IPS-18a (cell line): ENCODE measurements around the gene TBC1D8.

Experiments used
- H3K27ac ChIP-seq: one replicate; pipeline ENCODE4 v1.5.1; 2013; ENCODE audit warnings: low read length
- H3K27me3 ChIP-seq: one replicate; pipeline ENCODE4 v1.6.1; 2013; ENCODE audit warnings: mild to moderate bottlenecking, low read length; ENCODE audit not compliant: control insufficient read depth, insufficient read depth
- H3K36me3 ChIP-seq: one replicate; pipeline ENCODE4 v1.6.1; 2013; ENCODE audit warnings: low read depth, low read length; ENCODE audit not compliant: control insufficient read depth
- H3K4me1 ChIP-seq: one replicate; pipeline ENCODE4 v1.6.1; 2013; ENCODE audit warnings: low read depth, low read length; ENCODE audit not compliant: control insufficient read depth
- H3K4me3 ChIP-seq: one replicate; pipeline ENCODE4 v1.5.1; 2013; ENCODE audit warnings: low read length
- H3K9ac ChIP-seq: one replicate; pipeline ENCODE4 v1.6.1; 2013; ENCODE audit warnings: mild to moderate bottlenecking, low read length, moderate library complexity
- H3K9me3 ChIP-seq: one replicate; pipeline ENCODE4 v1.6.1; 2013; ENCODE audit warnings: low read depth, low read length; ENCODE audit not compliant: control insufficient read depth

Gene TBC1D8

DNA sequence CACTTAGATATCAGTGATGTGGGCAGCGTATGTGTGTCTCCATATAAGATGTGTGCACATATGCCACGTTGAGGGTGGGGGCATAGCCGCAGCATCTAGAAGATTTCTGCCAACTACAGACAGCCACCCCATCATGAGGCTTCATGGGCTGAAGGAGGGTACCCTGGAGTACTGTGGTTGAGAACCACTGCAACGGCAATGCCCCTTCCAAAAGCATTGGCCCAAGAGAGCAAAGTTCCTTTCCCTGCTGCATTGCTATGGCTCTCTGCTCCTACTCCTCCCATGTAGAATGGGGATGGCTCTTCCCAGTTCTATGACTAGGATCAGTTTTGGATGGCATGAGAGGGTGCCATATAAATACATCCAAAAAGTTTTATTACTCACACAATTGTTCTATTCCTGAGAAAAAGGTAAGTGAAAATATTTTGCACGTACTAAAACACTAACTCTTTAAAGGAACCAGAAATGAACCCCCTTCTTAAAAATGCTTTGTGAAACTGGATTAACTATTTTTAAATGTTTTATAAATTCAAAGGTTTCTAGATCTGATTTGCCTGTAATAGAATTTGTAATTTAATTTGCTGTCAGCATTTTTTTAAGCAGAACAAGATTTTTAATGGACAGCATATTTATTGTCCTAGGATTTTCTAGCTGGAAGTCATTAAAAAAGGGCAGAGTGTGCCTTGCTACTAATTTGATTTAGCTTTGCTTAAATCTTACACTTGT is 153.5 kb downstream of the TBC1D8 start:
- Histone ChIP-seq H3K27ac (no peak overlapping the region), H3K4me1 (no peaks in the 10 kb centered on the region), H3K36me3 (no peaks in the 10 kb centered on the region), H3K9me3 (no peaks in the 10 kb centered on the region), H3K4me3 (no peak overlapping the region), H3K27me3 (peaks cover 9% of the 10 kb centered on the region), H3K9ac (peak overlapping the region; percentile 3)

DNA sequence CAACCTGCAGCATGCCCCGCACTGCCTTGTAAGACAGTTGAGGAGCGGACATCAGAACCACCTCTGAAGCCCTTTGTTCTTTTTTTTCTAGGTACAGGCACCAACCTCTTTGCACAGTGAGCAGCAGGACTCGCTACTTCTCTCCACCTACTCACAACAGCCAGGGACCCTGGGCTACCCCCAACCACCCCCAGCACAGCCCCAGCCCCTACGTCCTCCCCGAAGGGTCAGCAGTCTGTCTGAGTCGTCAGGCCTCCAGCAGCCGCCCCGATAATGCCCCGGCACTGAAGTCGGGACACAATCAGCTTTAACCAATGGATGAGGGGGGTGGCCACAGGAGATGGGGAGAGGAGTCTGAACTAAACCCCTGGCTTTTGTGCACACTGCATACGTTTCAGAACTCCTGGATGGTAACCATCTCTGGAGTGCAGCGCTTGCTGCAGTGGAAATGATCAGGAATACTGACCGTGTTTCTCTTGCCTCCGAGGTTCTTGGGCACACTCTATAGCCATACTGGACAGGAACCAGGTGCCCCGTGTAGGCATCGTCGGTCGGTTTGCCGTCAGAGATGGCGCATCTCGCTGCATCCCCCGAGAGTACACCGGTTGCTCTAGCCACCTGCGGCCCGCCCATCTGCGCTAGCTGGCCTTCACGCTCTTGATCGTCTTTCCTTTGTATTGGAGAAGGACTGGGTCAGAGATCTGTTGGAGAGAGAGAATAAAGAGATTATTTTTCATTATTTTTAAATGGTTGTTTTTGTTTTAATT is 155.7 kb downstream of the TBC1D8 start:
- no peak overlapping the region for H3K27ac ChIP-seq

DNA sequence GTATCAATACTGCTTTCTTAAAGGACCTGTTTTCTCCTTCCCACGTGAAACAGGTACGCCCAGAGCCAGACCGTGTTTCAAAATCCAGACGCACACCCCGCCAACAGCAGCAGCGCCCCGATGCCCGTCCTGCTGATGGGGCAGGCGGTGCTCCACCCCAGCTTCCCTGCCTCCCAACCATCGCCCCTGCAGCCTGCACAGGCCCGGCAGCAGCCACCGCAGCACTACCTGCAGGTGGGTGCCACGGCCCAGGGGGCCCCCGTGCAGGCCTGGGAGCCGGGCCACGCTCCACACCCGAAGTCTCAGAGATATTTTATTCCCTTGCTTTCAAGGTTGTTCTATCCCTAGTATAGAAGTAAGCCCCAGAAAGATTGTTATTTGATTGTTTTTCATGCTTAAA is 157.9 kb downstream of the TBC1D8 start:
- Histone ChIP-seq H3K27ac (no peak overlapping the region), H3K4me3 (no peak overlapping the region), H3K9ac (no peak overlapping the region), H3K27me3 (no peaks in the 10 kb centered on the region), H3K9me3 (no peaks in the 10 kb centered on the region), H3K36me3 (no peaks in the 10 kb centered on the region), H3K4me1 (peaks cover 2% of the 10 kb centered on the region)

More for the DNA sequence above, 155.7 kb downstream of the TBC1D8 start:
- H3K9ac ChIP-seq: no peak overlapping the region
- H3K27me3 ChIP-seq: no peaks in the 10 kb centered on the region
- H3K4me1 ChIP-seq: peaks cover 2% of the 10 kb centered on the region
- no peak overlapping the region for H3K4me3 ChIP-seq
- no peaks in the 10 kb centered on the region for H3K36me3 ChIP-seq
- H3K9me3 ChIP-seq: no peaks in the 10 kb centered on the region

- Histone ChIP-seq H3K27me3 (no peaks in the 10 kb centered on the region), H3K36me3 (no peaks in the 10 kb centered on the region), H3K9me3 (no peaks in the 10 kb centered on the region), H3K4me1 (peaks cover 2% of the 10 kb centered on the region), H3K9ac (no peak overlapping the region), H3K4me3 (no peak overlapping the region), H3K27ac (no peak overlapping the region)
Measured at GRCh38 chr2:100992262-100992661, 158.9 kb downstream of the TBC1D8 start.

DNA sequence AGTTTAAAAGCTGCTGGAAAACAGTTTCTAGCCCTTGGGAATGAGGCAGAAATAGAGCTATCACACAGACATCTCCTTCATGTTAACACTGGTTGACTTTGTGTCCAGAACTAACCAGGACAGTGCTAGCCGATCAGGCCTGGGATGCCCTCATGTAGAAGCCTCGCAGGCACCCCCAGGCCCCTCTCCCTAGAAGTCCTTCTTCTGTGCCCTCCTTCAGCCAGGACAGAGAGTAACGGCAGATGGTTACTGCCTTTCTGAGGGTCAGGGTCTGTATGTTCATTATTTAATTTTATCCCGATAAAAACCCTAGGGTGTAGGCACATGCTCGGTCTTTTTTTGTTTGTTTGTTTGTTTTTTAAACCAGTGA is 159.8 kb downstream of the TBC1D8 start:
- Histone ChIP-seq H3K4me3 (no peak overlapping the region), H3K4me1 (peaks cover 2% of the 10 kb centered on the region), H3K36me3 (no peaks in the 10 kb centered on the region), H3K9ac (no peak overlapping the region), H3K9me3 (no peaks in the 10 kb centered on the region), H3K27me3 (no peaks in the 10 kb centered on the region), H3K27ac (no peak overlapping the region)

GRCh38 chr2:100990650-100991403 is 160.4 kb downstream of the TBC1D8 start:
- H3K27ac ChIP-seq: no peak overlapping the region
- no peaks in the 10 kb centered on the region for H3K27me3 ChIP-seq
- H3K9me3 ChIP-seq: no peaks in the 10 kb centered on the region
- no peak overlapping the region for H3K9ac ChIP-seq
- H3K36me3 ChIP-seq: no peaks in the 10 kb centered on the region
- peaks cover 2% of the 10 kb centered on the region for H3K4me1 ChIP-seq
- no peak overlapping the region for H3K4me3 ChIP-seq

GRCh38 chr2:100990166-100990565 is 161.0 kb downstream of the TBC1D8 start:
- Histone ChIP-seq H3K4me1 (peaks cover 2% of the 10 kb centered on the region), H3K36me3 (no peaks in the 10 kb centered on the region), H3K27me3 (no peaks in the 10 kb centered on the region), H3K9me3 (no peaks in the 10 kb centered on the region), H3K9ac (no peak overlapping the region), H3K27ac (no peak overlapping the region), H3K4me3 (no peak overlapping the region)

GRCh38 chr2:100989666-100990065 is 161.5 kb downstream of the TBC1D8 start:
- Histone ChIP-seq H3K9me3 (no peaks in the 10 kb centered on the region), H3K9ac (no peak overlapping the region), H3K36me3 (no peaks in the 10 kb centered on the region), H3K4me3 (no peak overlapping the region), H3K27ac (no peak overlapping the region), H3K4me1 (peaks cover 2% of the 10 kb centered on the region), H3K27me3 (no peaks in the 10 kb centered on the region)

DNA sequence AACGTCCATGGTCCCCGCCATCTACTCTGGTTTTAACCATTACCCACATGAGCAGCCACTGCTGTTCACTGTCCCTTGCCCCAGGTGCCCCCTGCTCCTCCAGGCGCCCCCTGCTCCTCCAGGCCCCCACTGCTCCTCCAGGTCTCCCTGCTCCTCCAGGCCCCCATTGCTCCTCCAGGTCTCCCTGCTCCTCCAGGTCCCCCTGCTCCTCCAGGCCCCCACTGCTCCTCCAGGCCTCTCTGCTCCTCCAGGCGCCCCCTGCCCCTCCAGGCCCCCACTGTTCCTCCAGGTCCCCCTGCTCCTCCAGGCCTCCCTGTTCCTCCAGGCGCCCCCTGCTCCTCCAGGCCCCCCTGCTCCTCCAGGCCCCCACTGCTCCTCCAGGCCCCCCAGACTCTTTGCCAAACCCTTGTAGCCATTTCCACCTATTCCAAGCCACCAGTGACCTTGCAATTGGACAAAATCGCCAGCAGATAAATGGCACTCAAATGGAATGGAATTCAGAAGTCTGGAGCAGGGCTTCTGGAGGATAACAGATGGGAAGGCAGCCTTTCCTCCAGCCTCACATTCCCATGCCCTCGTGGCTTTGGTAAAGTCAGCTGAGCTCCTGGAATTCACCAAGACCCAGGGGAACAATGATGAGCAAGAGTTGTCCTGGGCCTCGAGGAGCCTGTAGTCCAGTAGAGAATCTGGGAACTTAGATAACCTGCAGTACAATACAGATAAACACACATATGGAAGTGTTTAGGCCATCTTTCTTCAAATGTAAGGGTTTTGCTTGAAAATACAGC is 162.4 kb downstream of the TBC1D8 start:
- no peaks in the 10 kb centered on the region for H3K36me3 ChIP-seq
- H3K27ac ChIP-seq: no peak overlapping the region

DNA sequence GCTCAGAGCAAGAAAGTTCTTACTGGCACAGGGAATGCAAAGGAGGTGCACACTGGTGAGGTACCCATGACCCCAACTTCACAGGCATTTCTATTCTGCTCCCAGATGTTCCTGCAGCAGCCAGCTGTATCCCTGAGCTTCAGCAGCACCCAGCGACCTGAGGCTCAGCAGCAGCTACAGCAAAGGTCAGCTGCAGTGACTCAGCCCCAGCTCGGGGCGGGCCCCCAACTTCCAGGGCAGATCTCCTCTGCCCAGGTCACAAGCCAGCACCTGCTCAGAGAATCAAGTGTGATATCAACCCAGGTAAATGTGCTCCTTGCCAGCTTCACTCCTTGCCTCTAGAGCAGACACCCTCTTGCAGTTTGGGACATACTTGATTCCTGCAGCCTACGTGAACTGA is 163.2 kb downstream of the TBC1D8 start:
- no peak overlapping the region for H3K9ac ChIP-seq
- no peak overlapping the region for H3K27ac ChIP-seq
- H3K4me1 ChIP-seq: peaks cover 2% of the 10 kb centered on the region
- H3K27me3 ChIP-seq: no peaks in the 10 kb centered on the region
- H3K36me3 ChIP-seq: no peaks in the 10 kb centered on the region
- H3K9me3 ChIP-seq: no peaks in the 10 kb centered on the region
- H3K4me3 ChIP-seq: no peak overlapping the region

More for the DNA sequence above, 162.4 kb downstream of the TBC1D8 start:
- Histone ChIP-seq H3K9me3 (no peaks in the 10 kb centered on the region), H3K27me3 (no peaks in the 10 kb centered on the region), H3K4me3 (no peak overlapping the region), H3K9ac (no peak overlapping the region), H3K4me1 (peaks cover 2% of the 10 kb centered on the region)

GRCh38 chr2:100987536-100987935 is 163.6 kb downstream of the TBC1D8 start:
- no peak overlapping the region for H3K27ac ChIP-seq
- no peak overlapping the region for H3K4me3 ChIP-seq
- H3K27me3 ChIP-seq: no peaks in the 10 kb centered on the region
- H3K9ac ChIP-seq: no peak overlapping the region
- H3K36me3 ChIP-seq: no peaks in the 10 kb centered on the region
- H3K9me3 ChIP-seq: no peaks in the 10 kb centered on the region
- H3K4me1 ChIP-seq: peaks cover 2% of the 10 kb centered on the region
